ENCODE measurements around the gene PGS1.

Gene PGS1

DNA sequence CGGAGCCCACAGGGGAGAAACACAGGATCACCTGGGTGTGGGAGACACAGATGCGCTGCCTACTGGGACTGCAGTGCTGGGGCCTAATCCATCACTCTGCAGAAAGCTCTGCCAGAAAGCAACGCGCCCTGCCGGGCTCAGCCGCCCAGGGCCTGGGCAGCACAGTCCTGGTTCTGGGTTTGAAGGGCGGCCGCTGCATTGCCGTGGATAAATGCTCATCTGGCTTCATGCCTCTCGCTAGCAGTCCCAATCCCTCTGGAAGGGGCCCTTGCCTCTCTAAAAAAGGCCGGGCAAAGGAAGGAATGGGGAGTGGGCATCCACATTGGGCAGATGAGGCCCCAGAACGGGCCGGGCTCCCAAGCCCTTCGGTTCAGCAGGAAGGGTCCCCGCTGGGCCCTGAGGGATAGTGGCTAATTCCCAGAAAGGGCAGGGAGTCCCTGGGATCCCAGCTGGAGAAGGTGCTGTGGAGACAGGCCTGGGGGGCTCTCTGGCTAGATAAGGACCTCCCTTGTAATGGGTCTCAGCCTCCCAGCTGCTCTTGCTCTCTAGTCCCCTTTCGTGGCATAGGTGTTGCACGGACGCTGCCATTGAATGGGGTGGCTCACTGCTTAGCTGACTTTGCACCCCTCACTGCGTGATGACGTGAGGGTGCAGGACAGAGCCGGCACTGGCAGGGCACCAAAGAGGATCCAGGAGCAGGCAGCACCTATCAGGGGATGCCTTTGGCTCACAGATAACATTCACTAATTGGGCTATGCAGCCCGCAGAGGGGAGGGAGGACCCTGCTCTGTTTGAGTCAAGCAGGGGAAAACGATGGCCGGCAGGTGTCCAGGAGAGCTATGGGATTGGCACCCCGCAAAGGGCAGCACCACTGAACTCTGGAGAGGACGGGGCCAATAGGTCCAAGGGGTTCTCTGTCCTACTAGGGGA is 88.6 kb downstream of the PGS1 start:
- Histone ChIP-seq H3K27ac (ENCODE audit: low read length) (no peak overlapping the region), H3K9ac (ENCODE audit: low read depth, low read length) (no peak overlapping the region), H3K4me1 (ENCODE audit: insufficient read depth, low read length) (no peaks in the 10 kb centered on the region), H3K27me3 (ENCODE audit: insufficient read depth, low read length) (no peaks in the 10 kb centered on the region), H3K9me3 (ENCODE audit: insufficient read depth, low read depth, low read length) (peaks cover 3% of the 10 kb centered on the region), H3K36me3 (ENCODE audit: insufficient read depth, low read depth, low read length) (no peaks in the 10 kb centered on the region), H3K4me3 (ENCODE audit: low read length) (no peak overlapping the region)

DNA sequence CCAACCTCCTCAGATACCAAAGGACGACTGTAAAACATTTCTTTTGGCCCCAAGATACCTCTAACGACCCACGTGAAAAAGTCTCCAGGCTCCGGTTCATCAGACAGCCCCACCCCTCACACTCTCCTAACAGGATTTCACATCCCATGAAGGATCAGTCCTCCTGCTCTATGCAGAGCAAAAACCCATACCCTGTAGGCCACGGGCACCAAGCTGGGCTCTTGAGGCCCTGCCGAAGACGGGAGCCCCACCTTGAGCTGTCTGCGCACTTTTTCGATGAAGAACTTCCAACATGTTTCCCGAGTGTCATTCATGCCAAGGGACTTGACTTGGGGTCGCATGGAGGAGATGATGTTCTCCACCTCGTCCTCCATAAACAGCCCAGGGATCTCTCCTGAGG is 89.9 kb downstream of the PGS1 start:
- Histone ChIP-seq H3K4me1 (ENCODE audit: insufficient read depth, low read length) (no peaks in the 10 kb centered on the region), H3K9me3 (ENCODE audit: insufficient read depth, low read depth, low read length) (peaks cover 3% of the 10 kb centered on the region), H3K27me3 (ENCODE audit: insufficient read depth, low read length) (no peaks in the 10 kb centered on the region), H3K9ac (ENCODE audit: low read depth, low read length) (no peak overlapping the region), H3K36me3 (ENCODE audit: insufficient read depth, low read depth, low read length) (no peaks in the 10 kb centered on the region), H3K4me3 (ENCODE audit: low read length) (no peak overlapping the region), H3K27ac (ENCODE audit: low read length) (no peak overlapping the region)

DNA sequence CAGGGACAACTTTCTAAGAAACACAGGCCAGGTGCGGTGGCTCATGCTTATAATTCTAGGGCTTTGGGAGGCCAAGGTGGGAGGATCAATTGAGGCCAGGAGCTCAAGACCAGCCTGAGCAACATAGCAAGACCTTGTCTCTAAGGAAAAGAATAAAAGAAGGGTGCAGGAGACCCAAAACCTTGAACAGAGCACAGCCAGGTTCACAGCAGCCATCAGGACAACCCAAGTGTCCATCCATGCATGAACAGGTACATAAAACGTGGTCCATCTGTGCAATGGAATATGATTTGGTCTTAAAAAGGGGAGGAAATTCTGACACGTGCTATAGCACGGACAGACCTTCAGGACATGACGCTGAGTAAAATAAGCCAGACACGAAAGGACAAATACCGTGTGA is 91.0 kb downstream of the PGS1 start:
- H3K36me3 ChIP-seq (ENCODE audit: insufficient read depth, low read depth, low read length): no peaks in the 10 kb centered on the region
- H3K4me1 ChIP-seq (ENCODE audit: insufficient read depth, low read length): no peaks in the 10 kb centered on the region
- no peak overlapping the region for H3K9ac ChIP-seq (ENCODE audit: low read depth, low read length)
- 0 out of 2 replicates have a peak, but pooled peaks cover under 1% of the 10 kb centered on the region for H3K27me3 ChIP-seq (ENCODE audit: insufficient read depth, low read length)
- H3K4me3 ChIP-seq (ENCODE audit: low read length): no peak overlapping the region
- no peak overlapping the region for H3K27ac ChIP-seq (ENCODE audit: low read length)
- H3K9me3 ChIP-seq (ENCODE audit: insufficient read depth, low read depth, low read length): peaks cover 2% of the 10 kb centered on the region

DNA sequence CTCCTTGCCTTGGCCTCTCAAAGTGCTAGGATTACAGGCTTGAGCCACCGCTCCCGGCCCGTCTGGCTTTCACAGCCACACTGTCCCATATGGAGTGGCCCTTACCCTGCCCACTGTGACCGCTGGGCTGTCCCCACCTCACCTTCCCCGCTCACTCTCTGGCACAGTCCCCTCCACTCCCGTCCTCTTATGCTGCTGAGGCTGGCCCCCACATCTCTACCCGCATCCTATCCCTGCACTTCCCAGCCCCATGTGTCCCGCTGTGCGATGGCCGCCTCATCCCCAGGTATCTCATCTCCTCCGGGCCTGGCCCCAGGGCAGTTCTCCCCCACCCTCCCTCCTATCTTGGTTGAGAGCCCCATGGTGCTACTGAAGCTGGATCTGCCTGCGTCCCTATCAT is 93.2 kb downstream of the PGS1 start:
- no peak overlapping the region for H3K9ac ChIP-seq (ENCODE audit: low read depth, low read length)
- H3K27ac ChIP-seq (ENCODE audit: low read length): no peak overlapping the region
- H3K4me3 ChIP-seq (ENCODE audit: low read length): no peak overlapping the region

DNA sequence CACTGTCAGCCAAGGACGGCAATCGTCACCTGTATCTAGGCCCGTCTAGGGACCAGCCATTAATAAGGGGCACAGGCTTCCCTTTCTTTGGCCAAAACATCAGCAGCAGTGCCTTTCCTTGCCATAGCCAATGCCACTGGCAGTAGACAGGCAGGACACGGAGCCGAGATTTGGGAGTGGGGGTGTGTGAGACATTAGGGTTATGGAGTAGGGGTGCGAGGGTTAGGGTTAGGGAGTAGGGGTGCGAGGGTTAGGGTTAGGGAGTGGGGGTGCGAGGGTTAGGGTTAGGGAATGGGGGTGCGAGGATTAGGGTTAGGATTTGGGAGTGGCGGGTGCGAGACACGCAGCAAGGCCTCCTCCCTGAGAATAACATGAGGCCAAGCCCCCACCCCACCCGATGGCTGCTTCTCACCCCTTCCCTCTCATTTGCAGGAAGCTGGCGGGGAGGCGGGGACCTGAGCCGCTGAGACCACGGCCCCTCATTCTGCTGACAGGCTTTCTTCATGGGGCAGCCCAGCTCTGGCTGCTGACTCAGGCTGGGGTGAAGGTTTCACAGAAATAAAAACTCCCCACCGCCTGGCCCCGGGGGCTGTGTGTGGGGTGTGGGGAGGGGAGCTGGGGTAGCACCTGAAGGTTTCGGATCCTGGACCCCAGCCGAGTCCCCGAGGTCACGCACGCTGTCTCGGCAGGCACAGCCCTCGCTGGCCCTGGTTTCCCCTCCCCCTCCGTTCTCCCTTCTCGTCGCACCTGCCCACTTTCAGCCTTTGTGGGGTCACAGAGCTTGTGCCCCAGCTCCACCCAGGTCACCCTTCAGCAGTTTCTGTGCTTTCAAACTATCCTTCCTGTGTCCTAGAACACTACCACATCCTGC is 93.8 kb downstream of the PGS1 start:
- Histone ChIP-seq H3K9me3 (ENCODE audit: insufficient read depth, low read depth, low read length) (no peaks in the 10 kb centered on the region), H3K27me3 (ENCODE audit: insufficient read depth, low read length) (0 out of 2 replicates have a peak, but pooled peaks cover 5% of the 10 kb centered on the region), H3K9ac (ENCODE audit: low read depth, low read length) (no peak overlapping the region), H3K36me3 (ENCODE audit: insufficient read depth, low read depth, low read length) (no peaks in the 10 kb centered on the region), H3K4me1 (ENCODE audit: insufficient read depth, low read length) (no peaks in the 10 kb centered on the region), H3K27ac (ENCODE audit: low read length) (no peak overlapping the region), H3K4me3 (ENCODE audit: low read length) (no peak overlapping the region)

More for the DNA sequence above, 93.2 kb downstream of the PGS1 start:
- Histone ChIP-seq H3K9me3 (ENCODE audit: insufficient read depth, low read depth, low read length) (no peaks in the 10 kb centered on the region), H3K4me1 (ENCODE audit: insufficient read depth, low read length) (no peaks in the 10 kb centered on the region), H3K36me3 (ENCODE audit: insufficient read depth, low read depth, low read length) (no peaks in the 10 kb centered on the region), H3K27me3 (ENCODE audit: insufficient read depth, low read length) (0 out of 2 replicates have a peak, but pooled peaks cover 5% of the 10 kb centered on the region)

DNA sequence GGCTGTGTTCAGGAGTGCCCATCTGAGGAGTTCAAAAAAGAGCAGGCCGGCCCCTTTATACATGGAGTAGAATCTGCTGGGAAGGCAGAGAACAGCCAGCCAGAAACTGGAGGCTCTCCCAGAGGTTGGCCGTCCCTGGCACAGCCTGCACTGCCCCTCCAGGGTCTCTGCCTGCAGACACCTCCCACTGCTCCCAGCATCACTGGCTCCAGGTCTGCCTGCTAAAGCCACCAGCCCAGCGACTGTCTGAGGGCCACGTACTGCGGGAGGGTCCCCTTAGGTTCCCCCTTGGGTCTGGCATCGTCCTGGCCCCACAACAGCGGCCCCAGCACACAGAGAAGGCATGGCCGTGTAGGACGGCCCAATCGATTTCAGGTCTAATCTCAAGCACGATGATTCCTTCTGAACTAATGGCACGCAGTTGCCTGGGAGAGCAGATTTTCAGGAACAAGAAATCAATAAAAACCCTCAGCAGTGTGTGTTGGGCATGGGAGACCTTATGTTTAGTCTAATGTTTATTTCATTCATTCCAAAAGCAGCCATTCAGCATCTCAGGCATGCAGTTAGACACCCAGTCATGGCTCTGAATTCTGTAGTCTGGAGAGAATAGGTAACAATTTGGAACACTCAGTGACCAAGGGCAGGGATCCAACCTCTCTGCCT is 95.6 kb downstream of the PGS1 start:
- Histone ChIP-seq H3K4me1 (ENCODE audit: insufficient read depth, low read length) (no peaks in the 10 kb centered on the region), H3K9me3 (ENCODE audit: insufficient read depth, low read depth, low read length) (no peaks in the 10 kb centered on the region), H3K27me3 (ENCODE audit: insufficient read depth, low read length) (0 out of 2 replicates have a peak, but pooled peaks cover 5% of the 10 kb centered on the region), H3K4me3 (ENCODE audit: low read length) (no peak overlapping the region), H3K9ac (ENCODE audit: low read depth, low read length) (no peak overlapping the region), H3K27ac (ENCODE audit: low read length) (no peak overlapping the region), H3K36me3 (ENCODE audit: insufficient read depth, low read depth, low read length) (no peaks in the 10 kb centered on the region)
